AG10803 (cell line): ENCODE data around the gene KIAA1191.

Experiments
- DNase-seq: peaks from one replicate; pipeline ENCODE4 v3.0.0; 2010; ENCODE audit warnings: low read depth
- H3K4me3 ChIP-seq: 2 replicates; pipeline ENCODE4 v1.5.1; 2011; ENCODE audit warnings: mild to moderate bottlenecking, low read length, control low read depth
- TF ChIP-seq, protein P1 (sequence below): conservative IDR thresholded peaks from 2 replicates; pipeline ENCODE4 v1.5.1; 2011; ENCODE audit warnings: mild to moderate bottlenecking, low read length, control low read depth, inconsistent platforms

Gene KIAA1191

GRCh38 chr5:176383961-176384360 is 22.4 kb upstream of the KIAA1191 start:
- TF ChIP-seq, protein P1, sequence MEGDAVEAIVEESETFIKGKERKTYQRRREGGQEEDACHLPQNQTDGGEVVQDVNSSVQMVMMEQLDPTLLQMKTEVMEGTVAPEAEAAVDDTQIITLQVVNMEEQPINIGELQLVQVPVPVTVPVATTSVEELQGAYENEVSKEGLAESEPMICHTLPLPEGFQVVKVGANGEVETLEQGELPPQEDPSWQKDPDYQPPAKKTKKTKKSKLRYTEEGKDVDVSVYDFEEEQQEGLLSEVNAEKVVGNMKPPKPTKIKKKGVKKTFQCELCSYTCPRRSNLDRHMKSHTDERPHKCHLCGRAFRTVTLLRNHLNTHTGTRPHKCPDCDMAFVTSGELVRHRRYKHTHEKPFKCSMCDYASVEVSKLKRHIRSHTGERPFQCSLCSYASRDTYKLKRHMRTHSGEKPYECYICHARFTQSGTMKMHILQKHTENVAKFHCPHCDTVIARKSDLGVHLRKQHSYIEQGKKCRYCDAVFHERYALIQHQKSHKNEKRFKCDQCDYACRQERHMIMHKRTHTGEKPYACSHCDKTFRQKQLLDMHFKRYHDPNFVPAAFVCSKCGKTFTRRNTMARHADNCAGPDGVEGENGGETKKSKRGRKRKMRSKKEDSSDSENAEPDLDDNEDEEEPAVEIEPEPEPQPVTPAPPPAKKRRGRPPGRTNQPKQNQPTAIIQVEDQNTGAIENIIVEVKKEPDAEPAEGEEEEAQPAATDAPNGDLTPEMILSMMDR, result no peak
- no peak overlapping the region for H3K4me3 ChIP-seq
- no peak for DNase-seq

- H3K4me3 ChIP-seq, result no peak overlapping the region
- no peak for DNase-seq
- TF ChIP-seq, protein P1, result no peak
Measured at GRCh38 chr5:176383248-176383905, 21.8 kb upstream of the KIAA1191 start.

DNA sequence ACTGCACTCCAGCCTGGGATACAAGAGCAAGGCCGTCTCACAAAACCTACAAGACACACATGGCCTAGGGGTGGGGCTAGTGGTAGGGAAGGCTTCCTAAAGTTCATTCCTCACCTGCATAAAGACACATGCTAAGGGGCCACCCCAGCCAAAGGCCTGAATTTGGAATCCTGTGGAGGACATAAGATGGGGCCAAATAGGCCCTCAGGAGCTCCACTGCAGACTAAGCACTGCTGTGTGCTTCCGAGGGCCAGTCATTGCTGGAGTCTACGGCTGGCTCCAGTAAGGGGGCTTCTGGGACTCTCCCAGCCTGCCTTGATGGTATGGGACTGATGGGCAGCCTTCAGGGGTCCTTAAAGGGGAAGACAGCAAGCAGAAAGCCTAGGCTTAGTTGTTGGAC is 21.2 kb upstream of the KIAA1191 start:
- H3K4me3 ChIP-seq, result no peak overlapping the region
- no peak for DNase-seq
- TF ChIP-seq, protein P1, result no peak

GRCh38 chr5:176381979-176382378 is 20.4 kb upstream of the KIAA1191 start:
- no peak overlapping the region for H3K4me3 ChIP-seq

DNA sequence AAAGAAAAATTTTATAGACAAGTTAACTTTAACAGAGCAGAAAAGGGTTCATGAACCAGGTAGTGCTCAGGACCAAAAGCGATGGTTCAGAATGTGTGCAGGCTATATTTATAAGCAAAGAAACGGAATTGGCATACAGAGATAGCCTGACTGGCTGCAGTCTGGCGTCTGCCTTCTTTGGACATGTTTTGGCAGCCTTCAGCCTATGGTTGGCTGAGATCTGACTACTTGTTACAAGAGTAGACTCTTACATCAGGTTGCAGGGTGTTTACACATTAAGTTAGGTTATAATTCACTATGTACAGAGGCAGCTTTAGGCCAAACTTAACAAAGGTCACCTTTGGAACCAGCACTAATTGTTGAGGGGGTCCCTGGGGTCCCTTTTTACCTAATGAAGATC is 19.9 kb upstream of the KIAA1191 start:
- no peak for DNase-seq
- no peak overlapping the region for H3K4me3 ChIP-seq
- TF ChIP-seq, protein P1, result no peak

More at GRCh38 chr5:176381979-176382378, 20.4 kb upstream of the KIAA1191 start:
- no peak for DNase-seq
- TF ChIP-seq, protein P1, result no peak

- no peak for DNase-seq
- TF ChIP-seq, protein P1, result no peak
- H3K4me3 ChIP-seq, result no peak overlapping the region
Measured at GRCh38 chr5:176379881-176380280, 18.3 kb upstream of the KIAA1191 start.

DNA sequence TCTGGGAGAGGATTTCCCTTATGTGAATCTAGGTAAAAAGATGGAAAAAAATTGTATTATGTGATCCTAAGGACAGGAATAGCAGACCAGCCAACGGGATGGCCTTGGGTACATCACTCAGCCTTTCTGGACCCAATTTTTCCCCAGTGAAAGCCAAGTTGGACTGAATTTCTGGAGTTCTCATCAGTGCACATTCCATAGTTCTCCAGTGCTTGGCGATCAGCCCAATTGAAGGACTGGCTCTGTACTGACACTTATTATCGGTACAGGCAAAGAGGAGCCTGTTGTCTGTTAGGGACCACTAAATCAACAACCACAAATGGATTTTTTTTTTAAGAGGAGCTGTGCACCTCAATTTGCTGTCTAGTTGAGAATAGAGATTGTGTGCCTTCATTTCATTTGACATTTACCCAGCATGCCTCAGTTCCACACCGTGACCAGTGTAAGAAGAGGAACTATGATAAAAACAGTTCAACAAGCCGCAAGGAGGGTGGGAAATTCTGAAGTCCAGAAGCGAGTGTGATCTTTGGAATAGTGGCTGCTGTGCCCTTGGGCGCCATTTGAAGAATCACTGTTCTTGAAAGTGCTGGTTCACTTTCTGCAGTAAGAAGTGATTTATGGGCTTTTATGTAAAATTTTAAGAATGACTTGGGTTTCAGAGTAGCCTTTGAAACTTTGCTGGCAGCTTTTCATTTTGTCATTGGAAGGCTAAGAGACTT is 11.7 kb upstream of the KIAA1191 start:
- DNase-seq, result peak; percentile 49
- TF ChIP-seq, protein P1, result no peak
- H3K4me3 ChIP-seq, result no peak overlapping the region
